Measurements from ENCODE around the gene DENND5A.

GRCh38 chr11:9285850-9286587 is 20.9 kb upstream of the DENND5A start:
- TF ChIP-seq CTCF (IDR thresholded peaks at IDR 0.05; ENCODE audit: borderline replicate concordance, extremely low read depth, low read length, poor library complexity, severe bottlenecking) (no peak), EZH2 (IDR thresholded peaks at IDR 0.05; ENCODE audit: borderline replicate concordance, low read depth, low read length, severe bottlenecking) (no peak)
